Activated T-helper 2 cell treated with anti-CD3 and anti-CD28 coated beads, Interferon-gamma antibody, Interleukin-2, Interleukin-4, amounts not matched to agents 10 μg/mL and 5 μg/mL and 100 μg/mL, durations not matched to agents 14 hours and 24 hours and 36 hours (primary cell): ENCODE measurements around the gene WNT10A. TPM values are rescaled to one million over a fixed set of nuclear protein-coding genes. Genes with fewer than 3 reads are reported as not detected.
A peak's percentile ranks its signal among the peaks of the same experiment; 100 is the strongest.

Experiments used
- DNase-seq: peaks from one replicate; pipeline ENCODE4 v3.0.0; 2021; ENCODE audit warnings: low spot score
- H3K27ac Mint-ChIP-seq: one replicate; pipeline ENCODE4 v1.8.0; 2021; ENCODE audit warnings: mixed read lengths
- H3K27me3 Mint-ChIP-seq: one replicate; pipeline ENCODE4 v1.8.0; 2021; ENCODE audit warnings: low read depth, mixed read lengths
- H3K36me3 Mint-ChIP-seq: one replicate; pipeline ENCODE4 v1.8.0; 2021; ENCODE audit warnings: low read depth, mixed read lengths
- H3K4me1 Mint-ChIP-seq: one replicate; pipeline ENCODE4 v1.8.0; 2021; ENCODE audit warnings: low read depth, mixed read lengths
- H3K4me3 Mint-ChIP-seq: one replicate; pipeline ENCODE4 v1.8.0; 2021; ENCODE audit warnings: low read depth, mild to moderate bottlenecking, moderate library complexity, mixed read lengths
- H3K9me3 Mint-ChIP-seq: one replicate; pipeline ENCODE4 v1.8.0; 2021; ENCODE audit warnings: mixed read lengths
- intact Hi-C: fragments of 100-400 bp; cut with micrococcal nuclease; formaldehyde crosslinking; loops from one replicate; pipeline ENCODE4 v1.15.1; 2023
- total RNA-seq: library from RNA; stranded (reverse); gene quantifications from 2 replicates; pipeline ENCODE4 v1.2.3, GENCODE V29; 2022

WNT10A gene
- total RNA-seq, 1 donor from 2014 or later = 0.59 TPM

DNA sequence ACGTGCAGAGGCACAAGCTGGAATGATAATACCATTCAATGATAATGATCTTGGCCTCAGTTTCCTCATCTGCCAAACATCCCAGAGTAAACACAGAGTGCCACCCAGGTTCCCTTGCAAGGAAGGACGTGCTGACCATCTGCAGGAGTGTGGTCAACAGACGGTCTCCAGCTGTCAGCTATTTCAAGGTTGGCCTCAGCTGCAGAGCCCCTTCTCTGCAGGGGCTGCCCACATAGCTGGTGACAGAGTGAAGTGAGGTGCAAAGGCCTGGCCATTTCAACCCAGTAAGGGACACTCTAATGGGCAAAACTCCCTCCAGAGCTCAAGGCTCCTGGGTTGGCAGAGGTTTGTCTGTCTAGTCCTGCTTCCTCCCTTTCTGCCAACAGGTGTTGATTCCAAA, 29.4 kb upstream of the WNT10A start:
- peaks cover 40% of the 10 kb centered on the region for H3K27me3 Mint-ChIP-seq
- no peak overlapping the region for H3K27ac Mint-ChIP-seq
- no peak overlapping the region for H3K4me3 Mint-ChIP-seq
- H3K9me3 Mint-ChIP-seq = no peaks in the 10 kb centered on the region
- H3K4me1 Mint-ChIP-seq = peaks cover 3% of the 10 kb centered on the region
- intact Hi-C loops = no loop called here
- no peaks in the 10 kb centered on the region for H3K36me3 Mint-ChIP-seq
- DNase-seq = no peak

DNA sequence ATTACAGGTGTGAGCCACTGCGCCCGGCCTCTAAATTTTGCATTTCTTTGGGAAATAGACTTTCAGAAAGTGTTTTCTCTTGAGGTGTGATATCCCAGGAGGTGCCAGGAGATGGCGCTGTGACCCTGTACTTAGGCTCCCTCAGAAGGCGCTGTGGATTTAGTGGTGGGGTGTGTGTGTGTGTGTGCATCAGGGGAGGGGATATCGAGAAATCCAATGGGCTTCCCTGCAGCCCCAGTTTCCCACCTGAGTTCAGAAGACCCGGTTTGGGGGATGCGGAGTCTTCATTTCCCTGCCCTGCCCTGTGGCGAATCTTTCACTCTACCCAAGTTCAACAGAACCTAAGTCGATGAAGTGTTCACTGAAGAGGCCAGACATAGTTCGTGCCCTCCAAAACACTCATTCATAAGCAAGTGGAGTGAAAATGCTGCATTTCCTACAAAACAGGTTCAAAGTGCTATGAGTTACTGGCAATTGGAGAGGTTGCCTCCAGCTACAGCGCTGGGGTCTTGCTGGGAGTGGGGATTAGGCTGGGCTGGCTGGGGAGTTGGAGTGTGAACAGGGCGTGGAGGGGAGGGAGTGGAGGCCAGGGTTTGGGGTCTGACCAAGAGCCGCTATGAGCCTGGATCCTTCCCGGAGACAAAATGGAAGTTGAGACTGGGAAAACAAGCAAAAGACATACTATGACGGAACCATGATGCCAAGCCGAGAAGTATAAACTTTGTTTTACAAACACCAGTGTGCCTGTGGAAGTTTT, 27.6 kb upstream of the WNT10A start:
- Mint-ChIP-seq H3K4me3 (no peak overlapping the region), H3K4me1 (peaks cover 7% of the 10 kb centered on the region), H3K9me3 (no peaks in the 10 kb centered on the region), H3K36me3 (no peaks in the 10 kb centered on the region), H3K27me3 (peaks cover 55% of the 10 kb centered on the region), H3K27ac (no peak overlapping the region)
- intact Hi-C loops = loop anchor here (1.0 kb wide), 1 partner anchor 45 kb away; no protein-coding TSS in a partner anchor
- peak; percentile 31 for DNase-seq

DNA sequence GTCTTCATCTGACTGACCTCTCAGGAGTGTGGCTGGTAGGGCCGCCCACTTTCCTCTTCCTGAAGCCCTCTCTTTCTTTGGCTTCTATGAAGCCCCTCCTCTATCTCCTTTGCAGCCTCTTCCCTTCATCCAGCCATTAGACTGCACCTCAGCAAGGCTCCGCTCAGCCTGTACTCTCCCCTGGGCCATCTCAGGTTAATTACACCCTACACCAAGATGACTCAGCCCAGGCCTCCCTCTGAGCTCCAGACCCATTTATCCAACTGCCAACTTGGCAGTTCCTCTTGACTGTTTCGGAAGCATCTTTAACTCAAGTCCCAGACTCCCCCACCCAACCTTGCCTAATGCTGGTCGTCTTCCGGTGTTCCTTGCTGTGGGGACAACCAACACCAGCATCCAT, 26.9 kb upstream of the WNT10A start:
- DNase-seq = no peak
- Mint-ChIP-seq H3K4me1 (peaks cover 7% of the 10 kb centered on the region), H3K4me3 (no peak overlapping the region), H3K9me3 (no peaks in the 10 kb centered on the region), H3K36me3 (no peaks in the 10 kb centered on the region), H3K27ac (no peak overlapping the region), H3K27me3 (peaks cover 61% of the 10 kb centered on the region)
- intact Hi-C loops = loop anchor here (1.0 kb wide), 1 partner anchor 45 kb away; no protein-coding TSS in a partner anchor

DNA sequence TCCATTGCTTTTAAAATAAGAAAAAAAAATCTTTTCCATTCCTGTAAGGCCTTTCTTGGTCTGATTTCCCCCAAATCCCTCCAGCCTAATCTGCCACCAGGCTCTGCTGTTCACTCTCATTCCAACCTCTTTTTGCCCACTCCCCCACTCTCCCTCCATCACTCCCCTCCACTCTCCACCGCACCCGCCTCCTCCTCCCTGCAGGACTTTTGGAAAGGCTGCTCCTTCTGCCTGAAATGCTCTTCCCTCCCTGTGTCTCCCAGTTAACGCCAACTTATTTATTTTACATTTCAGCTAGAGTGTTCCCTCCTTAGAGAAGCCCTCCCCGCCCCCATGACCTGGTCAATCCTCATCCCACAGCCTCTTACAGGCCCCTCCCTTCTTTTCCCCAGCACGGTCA, 25.8 kb upstream of the WNT10A start:
- DNase-seq = no peak
- Mint-ChIP-seq H3K4me3 (no peak overlapping the region), H3K27me3 (peaks cover 67% of the 10 kb centered on the region), H3K27ac (no peak overlapping the region), H3K36me3 (no peaks in the 10 kb centered on the region), H3K9me3 (no peaks in the 10 kb centered on the region), H3K4me1 (peaks cover 8% of the 10 kb centered on the region)
- intact Hi-C loops = no loop called here

DNA sequence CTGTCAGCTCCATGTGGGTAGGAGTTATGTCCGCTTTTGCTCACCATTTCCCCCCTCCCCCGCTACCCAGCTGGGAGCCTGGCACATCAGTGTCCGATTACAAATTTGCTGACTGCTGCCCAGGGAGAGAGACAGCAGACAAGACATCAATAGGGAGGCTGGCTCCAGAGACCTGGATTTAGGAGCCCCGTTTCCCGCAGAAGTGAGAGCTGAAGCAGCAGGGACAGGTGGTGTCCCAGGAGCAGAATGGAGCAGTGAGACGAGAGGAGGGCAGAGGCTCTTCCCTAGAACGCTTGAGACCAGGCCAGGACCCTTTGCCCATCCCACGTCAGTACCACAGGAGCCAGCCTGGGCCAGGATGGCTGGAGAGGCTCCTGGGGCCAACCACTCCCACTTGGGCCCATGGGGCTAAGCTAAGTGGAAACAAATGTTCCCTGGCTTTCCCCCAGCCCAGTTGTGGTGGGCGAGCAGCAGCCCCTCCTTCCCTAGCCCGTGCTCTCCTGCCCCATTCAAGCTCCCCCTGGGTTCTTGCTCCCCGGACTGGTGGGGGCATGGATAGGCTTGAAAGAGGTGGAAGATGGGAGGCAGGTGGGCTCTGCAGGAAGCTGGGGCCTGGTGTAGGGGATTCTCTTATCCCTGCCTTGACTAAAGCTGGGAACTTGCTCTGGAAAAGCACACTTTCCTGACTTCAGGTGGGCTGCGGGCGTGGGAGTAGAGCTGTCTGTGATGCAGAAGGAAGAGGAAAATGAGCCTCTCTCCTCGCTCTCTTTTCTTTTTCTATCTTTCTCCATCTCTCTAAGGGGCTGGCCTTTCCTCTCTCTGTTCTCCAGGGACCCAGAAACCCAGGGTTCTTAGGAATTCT, 25.1 kb upstream of the WNT10A start:
- no peak overlapping the region for H3K4me3 Mint-ChIP-seq
- H3K27me3 Mint-ChIP-seq = peaks cover 72% of the 10 kb centered on the region
- H3K27ac Mint-ChIP-seq = no peak overlapping the region
- no peaks in the 10 kb centered on the region for H3K9me3 Mint-ChIP-seq
- no peaks in the 10 kb centered on the region for H3K36me3 Mint-ChIP-seq
- no peak for DNase-seq
- H3K4me1 Mint-ChIP-seq = peaks cover 11% of the 10 kb centered on the region
- intact Hi-C loops = no loop called here

DNA sequence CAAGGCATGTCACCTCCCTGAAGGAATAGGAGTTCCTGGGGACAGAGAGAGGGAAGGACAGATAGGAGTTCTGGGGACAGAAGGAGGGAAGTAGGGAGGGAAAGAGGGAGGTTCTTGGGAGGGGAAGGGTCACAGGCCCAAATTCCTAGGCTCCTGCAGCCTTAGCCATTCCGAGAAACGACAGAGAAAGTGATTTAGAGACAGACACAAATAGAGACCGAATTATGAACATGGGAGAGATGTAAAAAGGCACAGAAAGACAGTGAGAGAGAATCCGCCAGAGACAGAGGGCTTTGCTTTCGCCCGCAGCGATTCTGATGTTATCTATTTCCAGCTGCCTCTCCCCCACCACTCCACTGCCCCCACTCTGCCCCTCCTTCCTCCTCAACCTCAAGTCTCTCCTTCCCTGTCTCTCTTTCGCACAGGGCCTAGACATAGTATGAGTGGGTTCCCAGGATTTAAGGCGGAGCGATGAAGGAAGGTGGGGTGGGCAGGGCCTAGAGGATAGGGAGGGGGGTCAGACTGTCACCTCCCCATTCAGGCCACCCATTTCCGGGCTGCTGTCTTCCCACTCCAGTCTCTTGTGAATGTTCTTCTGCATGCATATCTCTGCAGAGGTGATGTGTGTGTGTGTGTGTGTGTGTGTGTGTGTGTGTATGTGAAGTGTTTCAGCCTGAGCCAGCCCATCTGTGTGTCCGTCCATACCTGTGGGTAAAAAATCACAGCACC, 24.3 kb upstream of the WNT10A start:
- H3K4me3 Mint-ChIP-seq = no peak overlapping the region
- peaks cover 74% of the 10 kb centered on the region for H3K27me3 Mint-ChIP-seq
- peaks cover 14% of the 10 kb centered on the region for H3K4me1 Mint-ChIP-seq
- no peaks in the 10 kb centered on the region for H3K36me3 Mint-ChIP-seq
- intact Hi-C loops = no loop called here
- H3K27ac Mint-ChIP-seq = no peak overlapping the region
- DNase-seq = no peak
- no peaks in the 10 kb centered on the region for H3K9me3 Mint-ChIP-seq

DNA sequence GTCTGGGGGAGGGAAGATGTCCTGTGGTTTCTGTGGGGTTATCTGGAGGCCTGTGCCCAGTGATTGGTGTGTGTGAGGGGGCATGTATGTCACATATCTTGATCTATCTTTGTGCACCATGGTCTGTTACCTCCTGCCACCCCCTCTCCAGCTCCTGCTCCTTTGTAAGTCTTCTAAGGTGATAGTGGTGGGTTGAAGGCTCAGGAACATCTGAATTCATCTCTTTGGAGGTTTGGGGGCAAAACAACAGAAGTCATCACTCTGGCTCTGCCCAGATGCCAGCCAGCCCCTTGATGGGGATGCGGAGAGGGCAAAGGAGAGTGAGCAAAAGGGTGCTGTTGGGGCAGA, 23.8 kb upstream of the WNT10A start:
- H3K27ac Mint-ChIP-seq = no peak overlapping the region
- H3K36me3 Mint-ChIP-seq = no peaks in the 10 kb centered on the region
- no peak overlapping the region for H3K4me3 Mint-ChIP-seq
- no peaks in the 10 kb centered on the region for H3K9me3 Mint-ChIP-seq
- H3K4me1 Mint-ChIP-seq = peaks cover 14% of the 10 kb centered on the region
- intact Hi-C loops = no loop called here
- no peak for DNase-seq
- H3K27me3 Mint-ChIP-seq = peaks cover 80% of the 10 kb centered on the region

DNA sequence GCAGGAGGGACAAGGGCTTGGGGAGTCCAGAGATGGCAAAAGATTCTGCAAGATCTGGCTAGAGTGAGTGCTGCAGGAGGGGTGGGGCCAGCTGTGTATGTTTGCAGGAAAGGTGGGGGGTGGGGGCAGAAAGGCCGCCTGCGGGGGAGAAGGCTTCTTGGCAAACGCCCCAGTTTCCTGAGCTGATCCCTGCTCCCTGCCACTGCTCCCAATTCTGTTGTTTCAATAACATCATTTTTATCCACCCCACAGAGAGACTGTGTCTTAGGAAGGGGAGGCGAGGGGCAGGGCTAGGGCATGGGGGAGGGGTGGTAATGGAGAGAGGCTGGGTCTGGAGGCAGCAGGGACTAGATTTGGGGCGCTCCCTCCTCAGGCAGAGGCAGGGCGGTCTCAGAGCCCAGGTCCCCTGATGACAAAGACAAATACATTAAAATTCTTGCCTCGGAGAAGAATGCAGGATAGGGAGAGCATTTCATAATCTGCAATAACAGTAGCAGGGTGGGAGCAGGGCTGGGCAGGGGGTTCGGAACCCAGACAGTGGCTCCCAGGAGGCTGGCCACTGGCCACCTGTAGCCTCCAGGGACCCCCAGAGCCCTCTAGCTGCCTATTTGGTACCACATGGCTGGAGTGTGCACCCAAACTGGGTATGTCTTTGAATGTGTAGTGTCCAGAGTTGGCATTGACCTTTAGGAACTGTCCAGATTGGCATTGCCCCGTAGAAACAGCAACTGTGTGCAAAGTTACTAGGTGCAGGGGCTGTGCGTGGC, 23.1 kb upstream of the WNT10A start:
- no peak overlapping the region for H3K4me3 Mint-ChIP-seq
- H3K36me3 Mint-ChIP-seq = no peaks in the 10 kb centered on the region
- H3K9me3 Mint-ChIP-seq = no peaks in the 10 kb centered on the region
- no peak overlapping the region for H3K27ac Mint-ChIP-seq
- DNase-seq = no peak
- H3K27me3 Mint-ChIP-seq = peaks cover 81% of the 10 kb centered on the region
- intact Hi-C loops = no loop called here
- H3K4me1 Mint-ChIP-seq = peaks cover 14% of the 10 kb centered on the region

DNA sequence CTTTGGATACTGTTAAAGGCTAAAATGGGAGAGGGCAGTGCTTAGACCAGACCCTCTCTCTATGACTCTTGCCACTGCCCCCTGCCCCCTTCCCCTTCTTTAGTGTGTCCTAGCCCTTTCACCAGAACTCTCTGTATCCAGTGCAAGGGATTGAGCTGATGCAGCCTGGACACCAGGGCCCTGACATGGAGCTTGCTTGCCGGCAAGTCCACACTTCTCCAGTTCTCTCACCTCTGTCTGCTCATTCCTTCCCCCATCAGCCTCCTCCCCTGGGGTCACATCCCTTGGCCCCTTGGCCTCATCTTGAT, 22.6 kb upstream of the WNT10A start:
- Mint-ChIP-seq H3K27ac (no peak overlapping the region), H3K4me1 (peaks cover 14% of the 10 kb centered on the region), H3K4me3 (no peak overlapping the region), H3K27me3 (peaks cover 82% of the 10 kb centered on the region), H3K36me3 (no peaks in the 10 kb centered on the region), H3K9me3 (no peaks in the 10 kb centered on the region)
- intact Hi-C loops = no loop called here
- no peak for DNase-seq

DNA sequence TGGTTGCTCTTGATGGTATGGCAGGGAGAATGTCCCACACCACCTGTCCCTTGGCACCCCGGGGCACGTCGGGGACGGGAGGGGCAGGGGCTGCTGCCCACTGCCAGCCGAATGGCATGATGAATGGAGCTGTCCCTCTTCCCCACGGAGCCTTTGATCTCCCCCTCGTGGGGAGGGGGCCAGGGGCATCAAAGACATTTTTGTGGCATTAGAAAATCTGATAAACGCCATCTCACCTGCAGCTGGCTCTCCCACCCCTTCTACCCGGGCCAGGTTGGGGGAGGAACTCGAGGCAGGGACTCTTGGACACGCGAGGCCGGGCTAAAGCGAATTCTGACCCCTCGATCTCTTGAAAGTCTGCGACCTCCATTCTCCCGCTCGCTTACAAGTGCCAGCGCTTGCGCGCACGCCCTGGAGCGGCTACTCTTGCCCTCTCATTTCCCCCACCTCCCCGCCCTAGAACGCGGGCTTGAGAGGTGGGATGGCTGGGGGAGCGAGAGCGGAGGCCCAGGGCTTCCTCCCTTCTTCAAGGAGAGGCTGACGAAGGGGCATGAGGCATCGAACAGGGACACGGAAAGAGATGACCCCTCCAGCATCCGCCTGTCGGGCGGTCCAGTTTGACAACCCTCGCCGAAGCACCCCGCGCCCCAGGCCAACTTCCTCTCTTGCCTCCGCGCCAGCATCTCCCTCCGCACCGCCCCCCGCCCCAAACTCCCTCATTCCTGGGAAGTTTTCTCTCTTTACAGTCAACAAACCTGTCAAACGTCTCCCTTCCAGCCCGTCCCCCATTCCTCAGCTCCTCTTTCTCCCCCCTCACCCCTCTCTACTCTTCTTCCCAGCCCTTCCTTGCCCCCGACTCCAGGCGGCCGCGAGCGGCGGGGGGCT, 21.7 kb upstream of the WNT10A start:
- Mint-ChIP-seq H3K27me3 (peaks cover 81% of the 10 kb centered on the region), H3K27ac (no peak overlapping the region), H3K36me3 (no peaks in the 10 kb centered on the region), H3K4me1 (peaks cover 14% of the 10 kb centered on the region), H3K9me3 (no peaks in the 10 kb centered on the region), H3K4me3 (peak overlapping the region; percentile 32)
- intact Hi-C loops = no loop called here
- DNase-seq = no peak

DNA sequence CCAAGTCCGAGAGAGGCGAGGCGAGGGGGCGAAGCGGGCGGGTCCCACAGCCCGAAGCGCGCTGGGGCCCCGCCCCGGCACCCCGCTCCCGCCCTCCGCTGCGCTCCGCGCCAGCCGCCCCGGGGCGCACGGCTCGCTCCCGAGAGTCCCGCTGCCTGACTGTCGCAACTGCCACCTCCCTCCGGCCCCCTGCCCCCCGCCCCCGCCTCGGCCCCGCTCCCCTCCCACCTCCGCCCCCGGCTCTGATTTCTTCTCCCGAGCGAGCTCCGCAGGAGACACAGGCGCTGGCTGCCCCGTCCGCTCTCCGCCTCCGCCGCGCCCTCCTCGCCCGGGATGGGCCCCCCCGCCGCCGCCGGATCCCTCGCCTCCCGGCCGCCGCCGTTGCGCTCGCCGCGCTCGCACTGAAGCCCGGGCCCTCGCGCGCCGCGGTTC, 21.1 kb upstream of the WNT10A start, which contains the start of gene WNT6:
Gene WNT6, plus strand, starts transcription at position 250 of the 432 bp plus-strand sequence. CDS start 233 bp downstream, outside the sequence.
- no peak within 1 kb of the TSS for H3K27ac Mint-ChIP-seq
- peaks cover 14% of the 10 kb centered on the region for H3K4me1 Mint-ChIP-seq
- intact Hi-C loops = no loop called here
- H3K36me3 Mint-ChIP-seq = no peaks in the 10 kb centered on the region
- H3K9me3 Mint-ChIP-seq = no peaks in the 10 kb centered on the region
- peak within 1 kb of the TSS; percentile 32 for H3K4me3 Mint-ChIP-seq
- H3K27me3 Mint-ChIP-seq = peaks cover 79% of the 10 kb centered on the region
- DNase-seq = no peak
